Neural progenitor cell (in vitro differentiated cells): ENCODE data around the gene THSD4. TPM values are rescaled to one million over a fixed set of nuclear protein-coding genes. Genes with fewer than 3 reads are reported as not detected.

Experiments used
- DNase-seq: peaks from one replicate; pipeline ENCODE4 v3.0.0-alpha.2; 2016; ENCODE audit warnings: low spot score
- H2AFZ ChIP-seq: fragments of 200-600 bp; sonication (generic); replicated peaks from 2 replicates; pipeline ENCODE4 v1.6.1; 2016; ENCODE audit warnings: antibody characterized with exemption
- H3F3A ChIP-seq: fragments of 200-600 bp; sonication (generic); 2 replicates; pipeline ENCODE4 v1.6.1; 2016; ENCODE audit warnings: antibody characterized with exemption, low read depth
- H3K27ac ChIP-seq: fragments of 200-600 bp; sonication (generic); 2 replicates; pipeline ENCODE4 v1.5.1; 2016; ENCODE audit warnings: mild to moderate bottlenecking
- H3K27me3 ChIP-seq: fragments of 200-600 bp; sonication (generic); 2 replicates; pipeline ENCODE4 v1.6.1; 2016; ENCODE audit warnings: mild to moderate bottlenecking, moderate library complexity
- H3K36me3 ChIP-seq: fragments of 200-600 bp; sonication (generic); 2 replicates; pipeline ENCODE4 v1.5.1; 2016
- H3K4me1 ChIP-seq: fragments of 200-600 bp; sonication (generic); 2 replicates; pipeline ENCODE4 v1.6.1; 2016; ENCODE audit warnings: mixed run types
- H3K4me2 ChIP-seq: fragments of 200-600 bp; sonication (generic); 2 replicates; pipeline ENCODE4 v1.6.1; 2016
- H3K4me3 ChIP-seq: fragments of 200-600 bp; sonication (generic); 2 replicates; pipeline ENCODE4 v1.5.1; 2016
- H3K79me2 ChIP-seq: fragments of 200-600 bp; sonication (generic); 2 replicates; pipeline ENCODE4 v1.6.1; 2016; ENCODE audit warnings: low read depth
- H3K9ac ChIP-seq: fragments of 200-600 bp; sonication (generic); 2 replicates; pipeline ENCODE4 v1.6.1; 2016
- H3K9me3 ChIP-seq: fragments of 200-600 bp; sonication (generic); 2 replicates; pipeline ENCODE4 v1.5.1; 2016; ENCODE audit warnings: low read depth
- H4K20me1 ChIP-seq: fragments of 200-600 bp; sonication (generic); 2 replicates; pipeline ENCODE4 v1.6.1; 2016; ENCODE audit warnings: low read depth
- H3K27ac Mint-ChIP-seq: 3 replicates; pipeline ENCODE4 v1.8.0; 2021; ENCODE audit warnings: mixed read lengths
- H3K27me3 Mint-ChIP-seq: 2 replicates; pipeline ENCODE4 v1.8.0; 2022; ENCODE audit warnings: low read depth, mild to moderate bottlenecking, inconsistent platforms, moderate library complexity, mixed read lengths; ENCODE audit not compliant: insufficient read depth
- H3K36me3 Mint-ChIP-seq: 3 replicates; pipeline ENCODE4 v1.8.0; 2021; ENCODE audit warnings: mixed read lengths
- H3K4me1 Mint-ChIP-seq: 3 replicates; pipeline ENCODE4 v1.8.0; 2021; ENCODE audit warnings: mixed read lengths
- H3K4me3 Mint-ChIP-seq: 3 replicates; pipeline ENCODE4 v1.8.0; 2021; ENCODE audit warnings: mild to moderate bottlenecking, moderate library complexity, mixed read lengths
- H3K9me3 Mint-ChIP-seq: 3 replicates; pipeline ENCODE4 v1.8.0; 2020; ENCODE audit warnings: mixed read lengths
- CTCF ChIP-seq: fragments of 200-600 bp; sonication (generic); IDR thresholded peaks from 2 replicates; pipeline ENCODE4 v1.5.1; 2017; ENCODE audit warnings: antibody characterized with exemption, mild to moderate bottlenecking
- EZH2 ChIP-seq: fragments of 200-600 bp; sonication (generic); IDR thresholded peaks from 2 replicates; pipeline ENCODE4 v1.6.1; 2017; ENCODE audit warnings: antibody characterized with exemption, mild to moderate bottlenecking, moderate library complexity
- EZH2phosphoT487 ChIP-seq: fragments of 200-600 bp; sonication (generic); IDR thresholded peaks from 2 replicates; pipeline ENCODE4 v1.6.1; 2017; ENCODE audit warnings: antibody characterized with exemption
- total RNA-seq: library from RNA; depleted of rRNA; stranded (reverse); fragments of >200 nt; gene quantifications from 2 replicates; pipeline ENCODE4 v1.2.3, GENCODE V29; 2015; ENCODE audit warnings: low replicate concordance

Gene THSD4
- total RNA-seq, 1 donor from 2014 or later: 2.4 TPM

GRCh38 chr15:71104636-71105035 is 10.6 kb upstream of the THSD4 start:
- no peak overlapping the region for H3K4me3 ChIP-seq
- no peak overlapping the region for H3K27ac ChIP-seq
- H2AFZ ChIP-seq: no peak overlapping the region
- H3K27me3 ChIP-seq: no peaks in the 10 kb centered on the region
- no peak overlapping the region for H3K4me2 ChIP-seq
- Mint-ChIP-seq H3K4me3 (no peak overlapping the region), H3K36me3 (no peaks in the 10 kb centered on the region), H3K9me3 (peaks cover 2% of the 10 kb centered on the region), H3K4me1 (no peaks in the 10 kb centered on the region), H3K27me3 (peaks cover 10% of the 10 kb centered on the region), H3K27ac (no peak overlapping the region)
- no peak overlapping the region for H3K9ac ChIP-seq
- H4K20me1 ChIP-seq: no peaks in the 10 kb centered on the region
- H3K79me2 ChIP-seq: no peaks in the 10 kb centered on the region
- H3K9me3 ChIP-seq: no peaks in the 10 kb centered on the region
- no peak for DNase-seq
- TF ChIP-seq EZH2phosphoT487: no peak
- TF ChIP-seq CTCF: no peak
- no peak for TF ChIP-seq EZH2
- H3K36me3 ChIP-seq: no peaks in the 10 kb centered on the region
- H3K4me1 ChIP-seq: no peaks in the 10 kb centered on the region
- H3F3A ChIP-seq: no peaks in the 10 kb centered on the region

- no peak overlapping the region for H3K27ac Mint-ChIP-seq
- Histone ChIP-seq H3K79me2 (no peaks in the 10 kb centered on the region), H3K4me3 (no peak overlapping the region), H3K36me3 (no peaks in the 10 kb centered on the region), H3K9ac (no peak overlapping the region), H3F3A (no peaks in the 10 kb centered on the region), H3K9me3 (no peaks in the 10 kb centered on the region), H3K4me2 (no peak overlapping the region), H3K4me1 (no peaks in the 10 kb centered on the region), H4K20me1 (no peaks in the 10 kb centered on the region), H3K27me3 (no peaks in the 10 kb centered on the region), H2AFZ (no peak overlapping the region), H3K27ac (no peak overlapping the region)
- no peaks in the 10 kb centered on the region for H3K36me3 Mint-ChIP-seq
- H3K4me1 Mint-ChIP-seq: peaks cover 3% of the 10 kb centered on the region
- no peak overlapping the region for H3K4me3 Mint-ChIP-seq
- no peak for DNase-seq
- H3K27me3 Mint-ChIP-seq: peaks cover 10% of the 10 kb centered on the region
- H3K9me3 Mint-ChIP-seq: peaks cover 2% of the 10 kb centered on the region
- TF ChIP-seq EZH2phosphoT487: no peak
- TF ChIP-seq EZH2: no peak
- no peak for TF ChIP-seq CTCF
Measured at GRCh38 chr15:71105444-71105843, 9.8 kb upstream of the THSD4 start.

GRCh38 chr15:71106802-71107500 is 8.3 kb upstream of the THSD4 start:
- no peaks in the 10 kb centered on the region for H3K36me3 ChIP-seq
- TF ChIP-seq EZH2: no peak
- no peak for TF ChIP-seq CTCF
- no peak for TF ChIP-seq EZH2phosphoT487
- no peak overlapping the region for H3K4me2 ChIP-seq
- H2AFZ ChIP-seq: no peak overlapping the region
- no peaks in the 10 kb centered on the region for H3K79me2 ChIP-seq
- H3K4me1 Mint-ChIP-seq: peaks cover 13% of the 10 kb centered on the region
- H3K9me3 ChIP-seq: no peaks in the 10 kb centered on the region
- no peak overlapping the region for H3K4me3 ChIP-seq
- peaks cover 10% of the 10 kb centered on the region for H3K27me3 Mint-ChIP-seq
- no peak overlapping the region for H3K27ac ChIP-seq
- no peaks in the 10 kb centered on the region for H3F3A ChIP-seq
- H3K4me3 Mint-ChIP-seq: no peak overlapping the region
- H3K9ac ChIP-seq: no peak overlapping the region
- H4K20me1 ChIP-seq: no peaks in the 10 kb centered on the region
- H3K36me3 Mint-ChIP-seq: no peaks in the 10 kb centered on the region
- no peaks in the 10 kb centered on the region for H3K27me3 ChIP-seq
- DNase-seq: no peak
- H3K27ac Mint-ChIP-seq: no peak overlapping the region
- no peaks in the 10 kb centered on the region for H3K4me1 ChIP-seq
- peaks cover 2% of the 10 kb centered on the region for H3K9me3 Mint-ChIP-seq
